GM18507 (cell line): ENCODE data around the gene CZIB.
A peak's percentile ranks its signal among the peaks of the same experiment; 100 is the strongest.

ENCODE experiments used
- DNase-seq: peaks from one replicate; pipeline ENCODE4 v3.0.0; 2011; ENCODE audit warnings: low read depth; ENCODE audit not compliant: insufficient read length; ENCODE audit errors: extremely low spot score
- FAIRE-seq: peaks from 2 replicates; lab custom pipeline; 2011; peaks lifted over from hg19 to GRCh38; lab: Jason Lieb, UNC

The CZIB gene

GRCh38 chr1:53220171-53220961 lies at the start of gene CZIB:
TSS of gene CZIB (minus strand) at chr1:53220634. CDS start at chr1:53220575, 59 bp downstream.
- FAIRE-seq: peak; percentile 94
- peak; percentile 86 for DNase-seq

GRCh38 chr1:53270107-53270506 lies 49.7 kb upstream of the CZIB start:
- FAIRE-seq (no peak), DNase-seq (no peak)

DNA sequence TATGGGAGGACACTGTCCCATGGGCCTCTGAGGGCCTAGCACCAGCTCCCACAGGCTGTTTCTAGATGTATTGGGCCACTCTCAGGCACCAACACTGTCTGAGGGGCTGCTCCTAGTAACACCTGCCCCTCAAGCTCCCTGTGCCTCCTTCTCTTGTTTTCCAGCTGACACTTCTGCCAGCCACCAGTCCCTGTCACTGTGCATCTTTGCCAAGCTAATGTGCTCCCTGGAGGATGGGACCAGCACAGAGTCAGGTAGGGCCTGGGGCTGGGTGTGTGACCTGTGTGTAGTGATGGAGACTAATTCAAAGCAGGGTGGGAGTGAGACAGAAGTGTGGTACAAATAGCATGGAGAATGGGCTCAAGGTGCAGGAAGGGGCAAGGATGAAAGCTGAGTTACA lies 47.3 kb upstream of the CZIB start:
- FAIRE-seq (no peak), DNase-seq (no peak)

DNA sequence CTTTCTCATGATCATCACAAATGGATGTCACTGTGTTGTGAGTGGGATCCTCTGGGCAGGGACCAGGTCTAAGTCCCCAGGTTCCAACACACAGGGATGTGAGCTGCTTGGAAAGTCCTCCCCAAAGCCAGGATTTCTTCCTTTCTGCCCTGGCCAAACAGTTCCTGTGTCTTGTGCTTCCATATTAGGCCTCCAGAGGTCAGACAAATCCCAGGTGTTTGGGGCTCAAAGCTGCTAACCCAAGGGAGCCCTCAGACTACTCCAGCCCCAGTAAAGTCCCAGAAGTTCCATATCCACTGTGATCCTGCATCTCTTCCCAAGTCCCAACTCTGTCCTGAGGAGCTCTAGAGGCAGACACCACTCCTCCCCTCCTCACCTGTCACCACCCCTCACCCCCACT lies 45.6 kb upstream of the CZIB start:
- DNase-seq (no peak), FAIRE-seq (peak; percentile 35)

- DNase-seq (no peak), FAIRE-seq (no peak)
These were observed 45.1 kb upstream of the CZIB start for GRCh38 chr1:53265581-53265980.

DNA sequence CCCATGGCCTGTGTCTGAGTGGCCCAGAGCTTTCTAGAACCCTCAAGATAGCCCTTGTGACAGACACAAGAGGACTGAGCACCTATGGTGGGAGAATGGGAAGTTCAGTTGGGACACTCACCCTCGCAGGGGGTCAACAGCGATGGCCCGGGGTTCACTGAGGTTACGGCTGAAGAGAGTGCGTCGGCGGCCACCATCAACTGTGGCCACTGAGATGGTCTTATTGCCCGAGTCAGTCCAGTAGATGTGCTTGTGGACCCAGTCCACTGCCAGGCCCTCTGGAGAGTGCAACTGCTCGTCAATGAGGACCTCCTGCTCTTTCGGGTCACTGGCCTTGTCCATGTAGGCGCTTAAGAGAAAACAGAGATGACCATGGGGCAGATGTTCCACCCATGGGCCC lies 43.6 kb upstream of the CZIB start:
- DNase-seq (no peak), FAIRE-seq (no peak)

GRCh38 chr1:53262000-53262399 lies 41.6 kb upstream of the CZIB start:
- FAIRE-seq (no peak), DNase-seq (no peak)

GRCh38 chr1:53260631-53261247 lies 40.3 kb upstream of the CZIB start:
- DNase-seq: no peak
- FAIRE-seq: no peak

DNA sequence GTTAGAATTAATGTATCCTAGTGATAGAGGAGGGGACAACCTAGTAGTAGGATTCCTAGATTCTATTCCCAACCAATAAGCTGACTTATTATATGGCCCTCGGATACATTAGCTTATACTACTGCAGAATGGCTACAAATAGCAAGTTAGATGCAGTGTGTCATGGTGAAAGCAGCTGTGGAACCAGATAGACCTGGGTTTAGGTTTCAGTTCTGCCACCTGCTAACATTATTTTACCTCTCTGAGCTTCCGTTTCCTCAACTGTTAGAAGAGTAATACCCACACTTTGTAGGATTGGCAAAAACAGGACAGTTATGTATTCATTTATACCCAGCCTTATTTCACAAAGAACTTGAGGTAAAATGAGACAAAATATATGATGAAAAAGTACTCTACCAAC lies 39.5 kb upstream of the CZIB start:
- FAIRE-seq (peak; percentile 64), DNase-seq (no peak)

- DNase-seq (no peak), FAIRE-seq (no peak)
These were observed 37.8 kb upstream of the CZIB start for GRCh38 chr1:53258216-53258615.

- no peak for FAIRE-seq
- DNase-seq: no peak
These were observed 37.1 kb upstream of the CZIB start for GRCh38 chr1:53257454-53258081.

GRCh38 chr1:53256511-53257453 lies 36.3 kb upstream of the CZIB start:
- no peak for FAIRE-seq
- DNase-seq: no peak

GRCh38 chr1:53255031-53255430 lies 34.6 kb upstream of the CZIB start:
- DNase-seq (no peak), FAIRE-seq (no peak)

GRCh38 chr1:53254011-53254640 lies 33.7 kb upstream of the CZIB start:
- DNase-seq (no peak), FAIRE-seq (no peak)

DNA sequence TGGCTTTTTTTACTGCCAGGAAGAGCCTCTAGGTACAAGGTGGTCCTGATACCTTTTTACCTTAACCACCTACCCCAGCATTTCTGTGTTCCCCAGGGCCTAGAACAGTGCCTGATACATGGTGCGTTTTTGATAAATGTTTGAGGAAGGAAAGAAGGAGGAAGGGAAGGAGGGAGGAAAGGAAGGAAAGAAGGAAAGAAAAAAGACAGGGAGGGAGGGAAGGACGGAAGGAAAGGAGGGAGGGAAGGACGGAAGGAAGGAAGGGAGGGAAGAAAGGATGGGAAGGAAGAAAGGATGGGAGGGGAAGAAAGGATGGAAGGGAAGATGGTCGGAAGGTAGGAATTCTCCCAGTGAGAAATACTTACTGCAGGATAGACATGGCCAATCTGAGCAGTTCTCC lies 29.9 kb upstream of the CZIB start:
- no peak for DNase-seq
- FAIRE-seq: no peak

GRCh38 chr1:53249706-53250105 lies 29.3 kb upstream of the CZIB start:
- DNase-seq (no peak), FAIRE-seq (no peak)

DNA sequence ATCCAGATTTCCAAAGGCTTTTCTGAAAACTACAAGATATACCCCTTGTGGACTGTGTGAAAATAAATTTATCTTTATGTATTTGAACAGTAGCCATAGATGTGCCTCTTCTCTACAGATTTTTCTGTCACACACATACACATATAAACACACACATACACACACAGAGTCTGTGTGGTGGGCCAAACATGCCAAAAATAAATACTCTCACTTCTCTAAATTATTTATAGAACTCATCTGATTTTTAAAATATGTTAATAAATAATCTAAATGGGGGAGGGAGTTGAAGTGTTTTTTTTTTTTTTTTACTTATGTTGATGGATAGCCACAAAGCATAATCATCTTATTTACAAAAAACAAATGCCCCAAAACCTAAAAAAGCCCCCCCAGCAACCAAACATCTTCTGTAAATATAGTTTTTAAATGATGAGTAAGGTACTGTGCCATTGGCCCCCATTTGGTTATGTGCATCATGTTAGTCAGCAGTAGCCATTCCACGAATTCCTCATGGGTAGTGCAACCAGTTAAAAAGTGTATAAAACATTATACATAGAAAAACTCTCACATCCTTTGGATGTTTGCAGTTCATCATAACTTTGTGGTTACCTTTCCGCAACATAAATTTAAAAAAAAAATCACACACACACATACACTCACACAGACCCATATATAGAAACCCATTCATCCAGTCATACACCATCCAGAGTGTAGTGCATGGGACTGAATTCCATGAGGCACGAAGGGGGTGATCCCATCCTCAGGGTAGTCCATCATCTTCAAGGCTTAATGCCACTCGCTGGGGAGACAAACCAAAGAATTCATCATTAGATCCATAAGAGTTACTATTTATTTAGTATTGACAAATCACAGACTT lies 26.1 kb upstream of the CZIB start:
- DNase-seq: no peak
- no peak for FAIRE-seq

GRCh38 chr1:53244141-53244540 lies 23.7 kb upstream of the CZIB start:
- DNase-seq: no peak
- FAIRE-seq: no peak
